Measurements from ENCODE around the gene SCYGR2. TPM values are rescaled to one million over a fixed set of nuclear protein-coding genes. Genes with fewer than 3 reads are reported as not detected.

SCYGR2 gene
- total RNA-seq, 1 experiment from 2014 or later = not detected

DNA sequence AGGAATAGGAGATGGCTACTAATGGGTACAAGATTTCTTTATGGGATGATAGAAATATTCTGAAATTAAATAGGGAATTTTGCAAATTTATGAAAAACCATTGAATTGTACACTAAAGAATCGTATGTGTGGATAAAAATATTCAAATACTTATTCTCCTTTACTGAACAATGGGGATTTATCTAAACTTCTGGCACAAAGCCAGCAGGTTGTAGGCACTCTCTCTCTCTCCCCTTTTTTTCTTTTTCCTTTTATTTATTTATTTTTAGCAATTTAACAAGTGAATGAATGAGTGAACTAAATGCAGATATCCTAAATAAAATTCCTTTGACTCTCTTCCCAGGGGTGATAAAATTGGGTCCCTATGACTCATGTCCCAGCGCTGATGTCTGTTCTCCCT lies 21.9 kb upstream of the SCYGR2 start:
- Mint-ChIP-seq H3K4me3 (ENCODE audit: unreplicated experiment) (no peak overlapping the region), H3K9me3 (ENCODE audit: unreplicated experiment) (peaks cover 2% of the 10 kb centered on the region), H3K27me3 (ENCODE audit: insufficient read depth, unreplicated experiment) (no peaks in the 10 kb centered on the region), H3K27ac (ENCODE audit: low read depth, unreplicated experiment) (no peak overlapping the region), H3K36me3 (ENCODE audit: insufficient read depth, unreplicated experiment) (peaks cover 4% of the 10 kb centered on the region), H3K4me1 (ENCODE audit: insufficient read depth, unreplicated experiment) (no peaks in the 10 kb centered on the region)
- POLR2A ChIA-PET = no interaction called here
- CTCF ChIA-PET = no interaction called here
- BruUV-seq (replicated peaks) = no TSS peak
- DNase-seq (ENCODE audit: unreplicated experiment) = no peak
- TF ChIP-seq CTCF (IDR thresholded peaks at IDR 0.05; ENCODE audit: unreplicated experiment) = no peak
- intact Hi-C loops (cut with micrococcal nuclease) = loop anchor here (5.0 kb wide), 1 partner anchor 95 kb away; no protein-coding TSS in a partner anchor

GRCh38 chr2:227577555-227577954 lies 21.1 kb upstream of the SCYGR2 start:
- intact Hi-C loops (cut with micrococcal nuclease) = loop anchor here (5.0 kb wide), 1 partner anchor 95 kb away; no protein-coding TSS in a partner anchor
- ChIA-PET CTCF (interaction anchor here (1.2 kb wide), 1 partner anchor 10 kb away, joined by 5 read pairs; no protein-coding TSS in a partner anchor), POLR2A (no interaction called here)
- peaks cover 4% of the 10 kb centered on the region for H3K36me3 Mint-ChIP-seq (ENCODE audit: insufficient read depth, unreplicated experiment)
- TF ChIP-seq CTCF (IDR thresholded peaks at IDR 0.05; ENCODE audit: unreplicated experiment) = no peak
- no peak for DNase-seq (ENCODE audit: unreplicated experiment)
- no peak overlapping the region for H3K4me3 Mint-ChIP-seq (ENCODE audit: unreplicated experiment)
- no peaks in the 10 kb centered on the region for H3K27me3 Mint-ChIP-seq (ENCODE audit: insufficient read depth, unreplicated experiment)
- no peak overlapping the region for H3K27ac Mint-ChIP-seq (ENCODE audit: low read depth, unreplicated experiment)
- H3K9me3 Mint-ChIP-seq (ENCODE audit: unreplicated experiment) = peaks cover 9% of the 10 kb centered on the region
- no TSS peak for BruUV-seq (replicated peaks)
- H3K4me1 Mint-ChIP-seq (ENCODE audit: insufficient read depth, unreplicated experiment) = no peaks in the 10 kb centered on the region

DNA sequence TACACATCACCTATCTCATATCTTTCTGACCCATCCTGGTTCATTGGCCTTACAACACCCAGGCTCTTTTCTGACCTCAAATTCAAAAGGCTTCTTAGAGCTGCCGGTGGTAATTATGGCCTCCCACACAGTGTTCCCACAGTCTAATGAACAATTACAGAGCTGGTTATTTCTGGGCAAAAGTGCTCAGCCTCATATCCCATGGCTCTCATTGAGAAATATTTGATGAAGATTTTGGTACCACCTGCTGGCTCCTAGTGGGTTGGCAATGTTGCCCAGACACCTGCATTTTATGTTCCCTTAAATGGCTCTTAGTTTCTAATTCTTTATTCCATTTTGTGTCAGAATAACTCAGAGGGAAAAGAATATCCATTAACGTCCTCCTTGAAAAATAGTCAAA lies 20.1 kb upstream of the SCYGR2 start:
- Mint-ChIP-seq H3K27me3 (ENCODE audit: insufficient read depth, unreplicated experiment) (no peaks in the 10 kb centered on the region), H3K4me3 (ENCODE audit: unreplicated experiment) (no peak overlapping the region), H3K9me3 (ENCODE audit: unreplicated experiment) (peaks cover 14% of the 10 kb centered on the region), H3K36me3 (ENCODE audit: insufficient read depth, unreplicated experiment) (peaks cover 1% of the 10 kb centered on the region), H3K27ac (ENCODE audit: low read depth, unreplicated experiment) (no peak overlapping the region), H3K4me1 (ENCODE audit: insufficient read depth, unreplicated experiment) (no peaks in the 10 kb centered on the region)
- BruUV-seq (replicated peaks) = no TSS peak
- no peak for DNase-seq (ENCODE audit: unreplicated experiment)
- intact Hi-C loops (cut with micrococcal nuclease) = loop anchor here (5.0 kb wide), 1 partner anchor 96 kb away; no protein-coding TSS in a partner anchor
- POLR2A ChIA-PET = interaction anchor here (0.8 kb wide), 1 partner anchor 26 kb away, joined by 3 read pairs; no protein-coding TSS in a partner anchor
- TF ChIP-seq CTCF (IDR thresholded peaks at IDR 0.05; ENCODE audit: unreplicated experiment) = no peak
- CTCF ChIA-PET = interaction anchor here (0.8 to 1.2 kb wide), 2 partner anchors 11 to 80 kb away, joined by 4 to 5 read pairs; no protein-coding TSS in a partner anchor

DNA sequence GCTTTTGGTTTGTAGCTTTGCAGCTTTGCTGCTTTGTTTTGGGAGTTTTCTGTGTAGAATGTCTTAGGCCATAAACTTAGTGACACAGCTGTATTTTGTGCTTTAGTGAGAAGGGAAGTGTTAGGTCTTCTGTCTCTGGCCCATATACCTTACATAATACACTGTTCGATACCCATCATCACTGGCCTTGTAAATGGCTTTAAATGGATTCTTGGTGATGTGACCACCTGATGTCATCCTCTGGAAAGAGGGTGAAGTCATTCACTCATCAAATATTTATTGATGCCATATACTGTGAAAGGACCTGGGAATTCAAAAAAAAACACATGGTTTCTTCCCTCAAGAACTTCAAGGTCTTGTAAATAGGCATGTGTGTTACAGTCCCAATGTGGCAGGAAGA lies 18.9 kb upstream of the SCYGR2 start:
- intact Hi-C loops (cut with micrococcal nuclease) = loop anchor here (5.0 kb wide), 1 partner anchor 97 kb away; no protein-coding TSS in a partner anchor
- H3K9me3 Mint-ChIP-seq (ENCODE audit: unreplicated experiment) = peaks cover 14% of the 10 kb centered on the region
- POLR2A ChIA-PET = no interaction called here
- TF ChIP-seq CTCF (IDR thresholded peaks at IDR 0.05; ENCODE audit: unreplicated experiment) = no peak
- no peak overlapping the region for H3K27ac Mint-ChIP-seq (ENCODE audit: low read depth, unreplicated experiment)
- H3K4me3 Mint-ChIP-seq (ENCODE audit: unreplicated experiment) = no peak overlapping the region
- no peaks in the 10 kb centered on the region for H3K4me1 Mint-ChIP-seq (ENCODE audit: insufficient read depth, unreplicated experiment)
- no peaks in the 10 kb centered on the region for H3K27me3 Mint-ChIP-seq (ENCODE audit: insufficient read depth, unreplicated experiment)
- no TSS peak for BruUV-seq (replicated peaks)
- no peak for DNase-seq (ENCODE audit: unreplicated experiment)
- H3K36me3 Mint-ChIP-seq (ENCODE audit: insufficient read depth, unreplicated experiment) = no peaks in the 10 kb centered on the region
- CTCF ChIA-PET = no interaction called here

Data from MCF 10A (cell line).